Glomerular visceral epithelial cell (primary cell): ENCODE results near the gene FGF22.
A peak's percentile ranks its signal among the peaks of the same experiment; 100 is the strongest.
"Not testable (repeated sequence)": the region's sequence is repeated elsewhere in the genome, so short reads cannot be mapped to it uniquely, and the experiment has no call there.

Experiments
- DNase-seq: peaks from one replicate; pipeline ENCODE4 v3.0.0-alpha.2; 2016; ENCODE audit errors: extremely low spot score

The FGF22 gene

DNA sequence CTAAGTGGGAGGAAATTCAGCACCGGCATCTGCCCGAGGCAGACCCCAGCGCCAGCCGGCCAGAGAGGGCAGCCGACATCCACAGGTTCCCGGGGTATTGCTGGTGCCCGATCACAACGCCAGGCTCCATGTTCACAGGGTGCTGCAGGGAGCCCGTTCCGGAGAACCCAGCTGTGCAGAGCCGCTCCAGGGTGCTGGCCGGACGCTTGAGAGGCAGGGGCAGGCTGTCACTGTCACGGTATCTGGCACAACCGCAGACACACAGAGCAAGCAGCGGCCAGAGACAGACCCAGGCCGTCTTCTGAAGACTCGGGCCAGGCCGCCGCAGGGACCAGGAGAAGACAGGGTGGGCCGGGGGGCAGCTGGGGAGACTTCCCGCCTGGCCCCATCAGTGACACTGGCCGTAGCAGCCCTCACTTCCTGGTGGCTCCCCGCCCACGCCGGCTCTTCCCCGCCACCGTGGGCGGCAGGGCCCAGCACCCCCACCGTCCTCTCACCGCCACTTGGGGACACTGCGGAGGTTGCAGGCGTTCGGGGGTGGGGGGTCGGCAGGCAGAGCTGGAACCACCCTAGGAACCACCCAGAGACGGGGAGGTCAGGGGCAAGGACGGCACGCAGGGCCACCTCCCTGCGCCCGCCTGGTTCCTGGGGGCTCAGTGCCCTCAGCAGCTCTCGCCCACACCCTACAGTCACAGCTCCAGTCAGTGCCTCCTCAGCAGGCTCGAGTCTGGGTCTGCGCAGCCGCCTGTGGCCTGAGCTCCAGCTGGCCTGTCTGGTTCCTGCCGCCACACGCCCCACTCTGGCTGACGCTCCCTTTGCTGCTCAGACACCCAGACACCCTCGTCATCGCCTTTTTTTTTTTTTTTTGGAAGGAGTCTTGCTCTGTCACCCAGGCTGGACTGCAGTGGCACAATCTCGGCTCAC lies 19.5 kb downstream of the FGF22 start:
- DNase-seq: no peak

DNA sequence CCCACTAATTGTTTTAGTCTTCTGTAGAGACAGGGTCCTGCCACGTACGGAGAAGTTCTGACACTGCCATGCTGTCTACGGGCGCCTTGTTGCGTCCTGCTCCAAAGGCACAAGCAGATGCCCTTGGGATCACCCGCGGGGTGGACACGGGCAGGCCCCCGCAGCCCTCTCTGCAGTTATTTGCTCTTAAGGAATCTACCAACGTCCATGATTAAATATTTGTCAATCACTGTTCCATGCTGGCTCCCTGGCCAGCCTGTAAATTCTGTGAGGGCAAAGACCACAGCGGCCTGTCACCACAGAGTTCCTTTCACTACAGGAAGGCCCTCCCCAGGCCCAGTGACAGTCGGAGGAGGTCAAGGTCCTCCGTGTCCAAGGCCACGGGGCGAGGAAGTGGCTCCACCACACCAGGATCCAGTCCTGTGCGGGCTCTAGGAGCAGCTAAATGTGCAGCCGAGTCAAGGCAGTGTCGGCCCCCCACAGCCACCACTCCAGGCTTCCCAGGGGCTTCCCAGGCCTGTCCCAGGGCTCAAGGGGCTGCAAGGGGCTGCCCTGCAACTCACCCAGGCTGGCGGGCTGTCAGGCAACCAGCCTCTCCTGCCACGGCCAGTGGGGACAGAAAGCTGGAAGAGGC lies 21.2 kb downstream of the FGF22 start:
- no peak for DNase-seq

DNA sequence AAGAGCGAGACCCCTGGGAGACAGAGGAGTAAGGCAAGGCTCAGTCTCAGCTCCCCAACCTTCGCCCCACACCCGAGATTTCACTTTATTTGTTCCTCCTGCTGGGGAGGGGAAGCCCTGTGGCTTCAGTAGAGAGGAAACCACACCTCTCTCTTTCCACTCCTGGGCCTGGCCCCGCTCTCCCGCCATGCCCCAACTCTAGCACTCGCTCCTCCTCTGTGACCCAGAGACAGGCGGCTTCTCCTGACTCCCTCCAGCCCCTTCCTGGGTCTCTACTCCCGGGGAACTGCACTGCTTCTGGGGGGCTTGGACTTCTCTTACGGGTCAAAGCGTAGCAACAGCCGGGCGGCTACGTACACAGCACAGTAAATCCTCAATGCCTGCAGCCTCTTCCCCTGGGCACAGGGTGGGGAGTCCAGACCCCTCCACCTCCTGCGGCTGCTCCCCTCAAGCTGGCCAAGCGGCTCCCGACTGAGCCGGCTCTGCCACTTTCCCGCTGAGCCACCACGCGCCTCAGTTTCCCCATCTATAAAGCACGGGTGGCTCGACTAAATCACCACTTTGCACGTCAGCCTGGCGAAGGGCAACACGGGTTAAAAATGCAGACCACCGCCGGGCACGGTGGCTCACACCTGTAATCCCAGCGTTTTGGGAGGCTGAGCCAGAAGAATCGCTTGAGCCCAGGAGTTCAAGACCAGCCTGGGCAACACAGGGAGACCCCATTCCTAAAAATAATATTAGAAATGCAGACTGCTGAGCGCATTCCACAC lies 21.9 kb downstream of the FGF22 start:
- DNase-seq: peak; percentile 52

DNA sequence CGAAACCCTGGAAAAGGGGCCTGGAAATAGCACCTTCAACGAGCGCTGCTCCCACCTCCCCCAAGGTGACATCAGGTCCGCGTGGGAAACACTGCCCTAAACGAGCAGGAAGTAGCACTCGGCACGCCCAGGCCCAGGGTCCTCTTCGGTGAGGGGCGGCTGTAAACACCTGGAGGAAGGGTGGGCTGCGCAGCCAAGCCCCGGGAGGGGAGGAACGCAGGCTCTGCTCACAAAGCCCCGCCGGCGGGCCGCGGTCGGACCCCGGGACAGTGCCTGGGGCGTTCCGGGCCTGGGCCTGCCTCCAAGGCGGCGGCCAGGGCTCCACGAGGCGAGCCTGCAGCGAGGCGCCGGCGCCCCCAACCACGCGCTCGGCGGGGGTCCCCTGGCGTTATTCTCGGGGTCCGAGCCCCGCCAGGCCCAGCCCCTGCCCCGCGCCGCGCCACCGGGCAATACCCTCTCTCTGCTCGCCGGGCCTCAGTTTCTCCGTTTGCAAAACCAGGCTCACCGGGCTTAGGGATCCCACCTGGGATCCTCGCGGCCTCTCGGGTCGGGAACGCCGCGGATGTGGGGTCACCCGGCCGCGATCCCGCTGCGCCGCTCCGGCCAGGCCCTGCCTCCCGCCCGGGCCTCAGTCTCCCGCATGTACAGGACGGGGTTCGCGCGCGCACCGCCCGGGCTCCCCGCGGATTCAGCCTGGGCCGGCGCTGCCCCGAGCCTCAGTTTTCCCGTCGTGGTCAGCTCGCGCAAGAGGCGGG lies 22.7 kb downstream of the FGF22 start:
- DNase-seq: peak; percentile 49

DNA sequence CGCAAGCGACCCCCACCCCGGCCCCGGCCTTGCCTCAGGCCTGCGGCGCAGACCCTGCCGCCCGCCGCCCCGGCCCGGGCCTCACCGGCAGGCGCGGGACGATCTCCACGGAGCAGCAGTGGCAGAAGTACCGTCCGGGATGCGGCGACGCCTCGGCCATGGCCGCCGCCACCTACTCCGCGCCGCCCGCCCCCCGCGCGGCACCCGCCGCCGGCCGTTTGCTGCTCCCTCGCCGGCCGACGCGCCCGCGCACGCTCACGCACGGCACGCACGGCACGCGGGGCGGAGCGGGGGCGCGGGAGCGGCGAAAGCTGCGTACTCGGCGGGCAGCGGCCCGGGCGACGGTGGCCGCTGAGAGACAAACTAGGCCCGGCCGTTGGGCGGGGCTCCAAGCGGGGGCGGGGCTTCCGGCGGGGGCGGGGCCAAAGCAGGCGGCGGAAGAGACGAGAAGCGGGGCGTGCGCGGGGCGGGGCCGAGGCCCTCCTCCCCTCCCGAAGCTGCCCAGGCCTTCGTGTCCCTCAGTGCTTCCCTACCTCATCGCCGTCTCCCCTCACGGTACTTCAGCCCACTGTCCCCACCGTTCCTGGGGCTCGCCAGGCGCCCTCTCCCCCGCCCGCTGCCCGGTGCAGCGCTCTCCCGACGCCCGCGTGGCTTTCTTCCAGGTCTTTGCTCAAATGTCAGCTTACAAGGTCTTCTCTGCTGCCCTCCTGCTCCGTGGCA lies 23.4 kb downstream of the FGF22 start, which contains the start of gene RNF126:
RNF126 (minus strand) TSS at position 253 of the 720 bp plus-strand sequence; CDS start at position 160, 93 bp downstream.
- peak; percentile 95 for DNase-seq

DNA sequence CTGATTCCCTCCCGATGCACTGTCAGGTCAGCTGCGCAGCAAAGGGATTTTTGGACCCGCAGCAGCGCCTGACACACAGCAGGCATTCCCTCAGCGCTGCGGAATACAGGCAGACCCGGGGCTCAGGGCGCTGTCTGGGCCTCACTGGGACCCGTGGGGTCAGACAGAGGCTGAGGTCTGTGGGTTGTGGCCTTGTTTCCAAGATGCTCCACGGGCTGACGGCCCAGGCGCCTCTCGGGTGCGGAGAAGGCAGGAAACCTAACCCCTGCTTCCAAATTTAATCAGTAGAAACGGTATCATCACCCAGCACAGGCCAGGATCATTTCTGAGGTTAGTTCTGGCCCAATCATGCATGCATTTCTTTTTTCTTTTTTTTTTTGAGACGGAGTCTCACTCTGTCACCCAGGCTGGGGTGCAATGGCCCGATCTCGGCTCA lies 24.0 kb downstream of the FGF22 start:
- no peak for DNase-seq

DNA sequence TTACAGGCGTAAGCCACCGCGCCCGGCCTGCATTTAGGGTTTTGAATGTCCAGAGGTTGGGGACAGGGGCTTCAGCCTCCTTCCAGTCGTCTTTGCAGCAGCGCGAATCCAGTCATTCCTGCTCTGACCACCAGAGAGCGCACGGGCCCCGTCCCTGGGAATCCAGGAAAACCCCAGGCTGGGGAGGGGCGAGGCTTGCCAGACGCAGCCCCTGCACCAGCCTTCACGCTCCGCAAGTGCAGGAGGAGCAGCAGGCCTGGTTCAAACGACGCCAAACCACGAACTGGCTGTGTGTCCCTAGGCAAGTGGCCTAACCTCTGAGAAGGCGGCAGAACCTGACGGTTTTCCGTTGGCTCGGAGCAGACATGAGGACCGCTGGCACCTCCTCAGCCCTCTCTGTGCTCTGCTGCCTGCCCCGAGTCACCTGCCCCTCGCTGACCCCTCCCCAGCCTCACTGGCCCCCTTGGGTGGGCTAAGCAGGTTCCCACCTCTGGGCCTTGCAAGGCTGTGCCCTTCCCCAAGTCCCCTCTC lies 25.3 kb downstream of the FGF22 start:
- DNase-seq: peak; percentile 81

DNA sequence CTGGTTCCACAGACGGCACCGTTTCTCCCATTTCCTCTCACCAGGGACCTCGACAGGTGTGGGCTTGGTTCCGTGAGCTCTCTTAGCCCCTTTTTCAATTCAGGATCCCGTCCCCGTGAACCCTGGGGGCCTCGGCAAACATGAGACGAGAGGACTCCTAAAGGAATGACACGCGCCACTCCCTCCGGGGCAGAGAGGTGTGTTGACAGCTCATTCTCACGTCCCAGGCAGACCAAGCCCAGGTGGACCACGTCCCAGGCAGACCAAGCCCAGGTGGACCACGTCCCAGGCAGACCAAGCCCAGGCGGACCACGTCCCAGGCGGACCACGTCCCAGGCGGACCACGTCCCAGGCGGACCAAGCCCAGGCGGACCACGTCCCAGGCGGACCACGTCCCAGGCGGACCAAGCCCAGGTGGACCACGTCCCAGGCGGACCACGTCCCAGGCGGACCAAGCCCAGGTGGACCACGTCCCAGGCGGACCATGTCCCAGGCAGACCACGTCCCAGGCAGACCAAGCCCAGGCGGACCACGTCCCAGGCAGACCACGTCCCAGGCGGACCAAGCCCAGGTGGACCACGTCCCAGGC lies 27.4 kb downstream of the FGF22 start:
- not testable (repeated sequence) for DNase-seq

DNA sequence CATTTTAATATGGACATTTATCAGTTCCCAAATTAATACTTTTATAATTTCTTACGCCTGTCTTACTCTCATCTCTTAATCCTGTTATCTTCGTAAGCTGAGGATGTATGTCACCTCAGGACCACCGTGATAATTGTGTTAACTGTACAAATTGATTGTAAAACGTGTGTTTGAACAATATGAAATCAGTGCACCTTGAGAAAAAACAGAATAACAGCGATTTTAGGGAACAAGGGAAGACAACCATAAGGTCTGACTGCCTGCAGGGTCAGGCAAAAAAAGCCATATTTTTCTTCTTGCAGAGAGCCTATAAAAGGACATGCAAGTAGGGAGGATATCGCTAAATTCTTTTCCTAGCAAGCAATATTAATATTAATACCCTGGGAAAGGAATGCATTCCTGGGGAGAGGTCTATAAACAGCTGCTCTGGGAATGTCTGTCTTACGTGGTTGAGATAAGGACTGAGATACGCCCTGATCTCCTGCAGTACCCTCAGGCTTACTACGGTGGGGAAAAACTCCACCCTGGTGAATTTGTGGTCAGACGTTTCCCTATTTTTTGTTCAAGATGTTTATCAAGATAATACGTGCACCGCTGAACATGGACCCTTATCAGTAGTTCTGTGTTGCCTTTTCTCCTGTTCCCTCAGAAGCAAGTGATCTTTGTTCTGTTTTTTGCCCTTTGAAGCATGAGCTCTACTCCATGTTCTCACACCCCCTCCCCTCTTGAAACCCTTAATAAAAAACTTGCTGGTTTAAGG lies 29.2 kb downstream of the FGF22 start:
- not testable (repeated sequence) for DNase-seq

DNA sequence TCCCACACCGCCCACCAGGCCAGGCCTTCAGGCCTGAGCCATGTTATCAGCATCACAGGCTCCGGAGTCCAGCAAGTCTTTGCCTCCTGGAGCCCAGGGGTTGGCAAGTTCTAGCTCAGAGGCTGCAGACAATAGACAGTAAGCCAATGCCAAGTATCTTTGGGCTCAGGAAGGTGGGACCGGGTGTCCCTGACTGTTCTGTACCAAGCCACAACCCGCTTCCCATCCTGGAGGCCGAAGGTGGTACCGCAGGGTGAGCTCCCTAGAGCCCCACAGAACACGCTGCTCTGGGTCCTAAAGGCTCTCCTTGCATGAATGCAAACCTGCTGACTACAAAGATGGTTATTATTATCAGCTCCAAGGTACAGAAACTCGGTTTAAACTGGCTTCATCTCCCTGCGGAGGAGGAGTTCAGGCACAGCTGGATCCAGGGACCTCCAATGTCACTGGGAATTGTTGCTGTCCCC lies 31.0 kb downstream of the FGF22 start:
- DNase-seq: no peak

DNA sequence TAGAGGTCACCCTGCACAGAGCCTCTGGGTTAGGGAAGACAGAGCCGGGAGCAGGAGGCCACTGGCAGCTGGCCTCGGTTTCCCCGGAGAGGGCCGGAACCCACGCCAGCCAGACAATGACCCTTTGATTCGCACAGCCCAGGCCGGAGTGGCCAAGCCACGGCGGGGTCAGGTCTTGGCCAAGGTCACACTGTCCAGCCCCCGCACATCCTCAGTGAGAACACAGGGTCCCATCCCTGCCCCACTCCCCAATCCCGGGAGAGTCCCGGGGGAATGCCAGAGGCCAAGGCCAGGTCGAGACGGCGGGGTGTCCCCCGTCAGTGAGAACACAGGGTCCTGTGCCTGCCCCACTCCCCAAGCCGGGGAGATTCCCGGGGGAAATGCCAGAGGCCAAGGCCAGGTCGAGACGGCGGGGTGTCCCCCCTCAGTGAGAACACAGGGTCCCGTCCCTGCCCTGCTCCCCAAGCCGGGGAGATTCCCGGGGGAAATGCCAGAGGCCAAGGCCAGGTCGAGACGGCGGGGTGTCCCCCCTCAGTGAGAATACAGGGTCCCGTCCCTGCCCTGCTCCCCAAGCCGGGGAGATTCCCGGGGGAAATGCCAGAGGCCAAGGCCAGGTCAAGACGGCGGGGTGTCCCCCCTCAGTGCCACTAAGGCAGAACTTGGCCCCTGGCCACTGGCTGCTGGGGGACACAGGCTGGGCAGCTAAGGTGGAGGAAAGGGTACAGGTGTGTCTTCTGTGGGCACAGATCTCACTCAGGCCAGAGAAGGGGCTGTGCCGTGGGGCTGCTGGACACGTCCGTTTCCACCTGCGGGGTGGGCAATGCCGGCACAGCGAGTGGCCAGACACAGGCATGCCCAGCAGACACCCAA lies 34.8 kb downstream of the FGF22 start:
- DNase-seq: no peak

DNA sequence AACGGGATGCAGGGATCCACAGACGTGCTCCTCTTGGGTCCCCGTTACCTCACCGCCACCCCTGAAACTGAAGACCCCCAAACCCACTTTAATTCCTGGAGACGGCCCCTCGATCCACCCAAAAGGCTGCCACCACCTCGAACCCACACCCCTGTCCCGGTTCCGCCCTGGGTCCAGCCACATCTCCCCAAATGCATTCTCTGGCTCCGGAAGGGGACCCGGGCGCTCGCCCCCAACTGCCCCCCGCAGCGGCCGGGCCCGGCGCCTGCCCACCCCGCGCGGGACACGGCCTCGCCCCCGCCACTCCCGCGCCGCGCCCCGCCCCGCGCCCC lies 36.3 kb downstream of the FGF22 start:
- DNase-seq: no peak

DNA sequence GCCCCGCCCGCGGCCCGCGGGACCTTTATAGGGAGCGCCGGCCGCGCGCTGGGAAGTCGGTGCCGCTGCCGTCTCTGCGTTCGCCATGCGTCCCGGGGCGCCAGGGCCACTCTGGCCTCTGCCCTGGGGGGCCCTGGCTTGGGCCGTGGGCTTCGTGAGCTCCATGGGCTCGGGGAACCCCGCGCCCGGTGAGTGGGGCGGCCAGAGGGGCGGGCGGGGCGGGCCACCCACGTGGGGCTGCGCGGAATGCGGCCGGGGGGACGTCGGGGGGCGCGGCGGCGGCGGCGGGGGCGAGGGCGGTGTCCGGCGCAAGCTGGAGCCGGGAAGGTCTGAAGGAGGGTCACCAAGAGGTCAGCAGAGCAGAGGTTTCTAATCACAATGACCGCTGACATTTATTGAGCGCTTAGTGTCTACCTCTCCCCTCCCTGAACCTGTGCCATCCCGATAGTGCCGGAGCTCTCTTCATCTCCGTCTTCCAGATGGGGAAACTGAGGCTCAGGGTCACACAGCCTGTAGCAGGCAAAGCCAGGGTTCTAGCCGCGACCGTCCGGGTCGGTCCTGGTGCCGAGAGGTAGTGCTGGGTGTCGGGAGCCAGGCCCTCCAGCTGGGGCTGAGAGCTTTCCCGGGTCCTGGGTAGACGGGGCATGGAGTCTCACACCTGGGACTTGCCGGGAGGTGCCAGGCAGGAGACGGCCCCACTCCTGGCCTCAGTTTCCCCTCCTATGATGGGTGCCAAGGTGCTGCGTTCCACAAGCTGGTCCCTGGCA lies 36.8 kb downstream of the FGF22 start, which contains the start of gene FSTL3:
FSTL3 (plus strand) TSS at position 54 of the 767 bp plus-strand sequence; CDS start at position 86, 32 bp downstream.
- peak; percentile 59 for DNase-seq

DNA sequence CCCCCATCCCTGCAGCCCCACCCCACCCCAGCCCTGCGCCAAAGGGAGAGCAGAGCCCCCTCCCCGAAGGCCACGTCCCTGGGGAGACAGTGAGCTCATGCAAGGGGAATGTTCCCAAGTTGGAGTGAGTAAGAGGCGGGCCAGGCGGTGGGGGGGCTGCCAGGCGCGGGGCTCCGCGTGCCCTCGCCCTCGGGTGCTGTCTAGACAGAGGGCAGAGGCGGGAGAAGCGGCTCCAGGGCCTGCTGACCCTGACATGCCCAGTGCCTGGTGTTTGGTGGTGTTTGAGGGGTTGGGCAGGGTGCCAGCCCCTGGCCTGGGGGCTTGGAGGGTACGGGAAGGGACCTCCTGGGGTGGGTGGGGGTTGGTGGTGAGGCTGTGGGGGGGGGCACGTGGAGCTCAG lies 37.5 kb downstream of the FGF22 start:
- DNase-seq: peak; percentile 96

DNA sequence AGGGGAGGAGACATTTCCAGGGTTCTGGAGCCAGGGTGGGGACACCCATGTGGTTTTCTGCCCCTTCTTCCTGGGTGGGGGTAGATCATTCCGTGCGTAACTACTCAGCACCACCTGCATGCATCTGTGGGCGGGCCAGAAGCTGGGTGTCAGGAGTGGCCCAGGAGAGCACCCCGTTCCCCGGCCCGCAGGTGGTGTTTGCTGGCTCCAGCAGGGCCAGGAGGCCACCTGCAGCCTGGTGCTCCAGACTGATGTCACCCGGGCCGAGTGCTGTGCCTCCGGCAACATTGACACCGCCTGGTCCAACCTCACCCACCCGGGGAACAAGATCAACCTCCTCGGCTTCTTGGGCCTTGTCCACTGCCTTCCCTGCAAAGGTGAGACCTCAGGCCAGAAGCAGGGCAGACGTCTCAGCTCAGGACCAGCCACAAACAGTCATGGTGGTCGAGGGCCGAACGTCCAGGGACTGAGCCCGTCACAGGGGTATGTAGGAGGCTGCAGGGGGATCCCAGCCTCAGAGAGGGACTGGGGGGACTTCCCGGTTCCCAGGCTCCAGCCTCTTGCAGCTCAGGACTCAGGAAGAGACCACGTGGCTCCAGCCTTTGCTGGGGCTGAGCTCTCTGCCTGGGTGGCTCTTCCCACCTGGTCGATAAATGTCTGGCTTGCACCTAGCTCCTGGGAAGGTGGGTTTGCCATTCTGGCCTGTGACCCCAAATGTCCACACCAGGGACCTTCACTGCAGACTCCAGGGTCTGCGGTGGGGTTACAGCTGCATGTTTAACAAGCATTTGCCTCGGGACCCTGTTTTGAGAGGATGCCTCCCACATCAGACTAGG lies 38.1 kb downstream of the FGF22 start:
- DNase-seq: peak; percentile 42

DNA sequence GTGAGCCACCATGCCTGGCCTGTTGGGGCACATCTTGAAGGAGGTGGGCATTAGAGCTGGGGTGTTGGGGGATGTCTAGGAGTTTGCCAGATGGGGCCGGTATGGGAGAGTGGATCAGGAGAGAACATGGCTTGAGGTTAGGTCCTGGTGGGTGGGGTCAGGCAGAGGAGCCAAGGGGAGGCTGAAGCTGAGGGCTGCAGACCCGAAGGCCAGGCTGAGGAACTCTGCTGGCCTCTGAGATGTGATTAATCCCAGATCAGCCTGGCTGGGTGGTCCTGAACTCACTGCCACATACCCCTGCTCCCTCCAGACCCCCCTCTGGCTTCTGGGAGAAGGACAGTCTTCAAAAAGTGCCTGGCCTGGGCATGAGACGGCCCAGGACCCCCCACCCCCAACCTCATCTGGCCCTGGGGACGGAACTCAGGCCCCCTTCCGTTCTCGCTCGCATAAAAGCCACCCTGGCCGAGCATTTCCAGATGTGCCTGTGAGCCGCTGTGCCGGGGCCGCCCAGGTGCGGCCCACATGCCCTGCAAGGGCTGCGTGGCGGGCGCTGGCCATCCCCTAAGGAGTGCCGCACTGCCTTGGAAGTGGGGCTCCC lies 39.2 kb downstream of the FGF22 start:
- DNase-seq: no peak
